OCI-LY1 (cell line): Measurements from ENCODE around the gene CDKN2A.

ENCODE experiments used
- H2AFZ ChIP-seq: fragments of 200-600 bp; sonication (generic), shearing (Covaris generic); 2 replicates; pipeline ENCODE4 v1.6.0; 2014; ENCODE audit warnings: antibody characterized with exemption, mild to moderate bottlenecking, low read length
- H3F3A ChIP-seq: fragments of 200-600 bp; sonication (generic), shearing (Covaris generic); 2 replicates; pipeline ENCODE4 v1.6.0; 2014; ENCODE audit warnings: mild to moderate bottlenecking, antibody characterized with exemption, low read length, moderate library complexity; ENCODE audit not compliant: insufficient read depth
- H3K27ac ChIP-seq: fragments of 200-600 bp; sonication (generic); 2 replicates; pipeline ENCODE4 v1.5.1; 2014; ENCODE audit warnings: low read length, mixed run types, mild to moderate bottlenecking, low read depth; ENCODE audit not compliant: poor library complexity, severe bottlenecking
- H3K27me3 ChIP-seq: fragments of 200-600 bp; sonication (generic); 2 replicates; pipeline ENCODE4 v1.6.0; 2014; ENCODE audit warnings: antibody characterized with exemption, mild to moderate bottlenecking, low read length, moderate library complexity; ENCODE audit not compliant: insufficient read depth
- H3K36me3 ChIP-seq: fragments of 200-600 bp; sonication (generic); 2 replicates; pipeline ENCODE4 v1.6.1; 2014; ENCODE audit warnings: mild to moderate bottlenecking, antibody characterized with exemption, low read length, moderate library complexity, mixed read lengths; ENCODE audit not compliant: insufficient read depth
- H3K4me1 ChIP-seq: fragments of 200-600 bp; sonication (generic); 2 replicates; pipeline ENCODE4 v1.5.1; 2014; ENCODE audit warnings: mild to moderate bottlenecking, low read length, moderate library complexity; ENCODE audit not compliant: insufficient read depth, severe bottlenecking
- H3K4me2 ChIP-seq: fragments of 200-600 bp; sonication (generic), shearing (Covaris generic); 2 replicates; pipeline ENCODE4 v1.6.1; 2014; ENCODE audit warnings: low read length
- H3K4me3 ChIP-seq: fragments of 200-600 bp; sonication (generic); 2 replicates; pipeline ENCODE4 v1.5.1; 2014; ENCODE audit warnings: low read length, low read depth, mild to moderate bottlenecking, mixed read lengths; ENCODE audit not compliant: poor library complexity, severe bottlenecking
- H3K79me2 ChIP-seq: fragments of 200-600 bp; shearing (Covaris generic); 2 replicates; pipeline ENCODE4 v1.6.1; 2016; ENCODE audit warnings: mixed run types, low read length, mixed read lengths; ENCODE audit not compliant: insufficient read depth
- H3K9ac ChIP-seq: fragments of 200-600 bp; sonication (generic), shearing (Covaris generic); 2 replicates; pipeline ENCODE4 v1.6.1; 2014; ENCODE audit warnings: mild to moderate bottlenecking, low read length, mixed read lengths
- H3K9me2 ChIP-seq: fragments of 200-600 bp; sonication (generic), shearing (Covaris generic); 2 replicates; pipeline ENCODE4 v1.6.1; 2014; ENCODE audit warnings: low read depth, mild to moderate bottlenecking, low read length, mixed read lengths
- H3K9me3 ChIP-seq: fragments of 200-600 bp; shearing (Covaris generic); 2 replicates; pipeline ENCODE4 v1.6.1; 2014; ENCODE audit warnings: low read length, mixed read lengths
- H4K20me1 ChIP-seq: fragments of 200-600 bp; sonication (generic), shearing (Covaris generic); 2 replicates; pipeline ENCODE4 v1.6.0; 2016; ENCODE audit warnings: mild to moderate bottlenecking, low read length; ENCODE audit not compliant: insufficient read depth
- CTCF ChIP-seq: fragments of 200-600 bp; sonication (generic), shearing (Covaris generic); IDR thresholded peaks from 2 replicates; pipeline ENCODE4 v1.5.1; 2017; ENCODE audit warnings: mild to moderate bottlenecking, antibody characterized with exemption, low read length, moderate library complexity, mixed read lengths
- EZH2 ChIP-seq: fragments of 200-600 bp; sonication (generic), shearing (Covaris generic); IDR thresholded peaks from 2 replicates; pipeline ENCODE4 v1.8.0; 2017; ENCODE audit warnings: borderline replicate concordance, mixed run types, mild to moderate bottlenecking, antibody characterized with exemption, low read length, moderate library complexity, mixed read lengths

The CDKN2A gene

GRCh38 chr9:21967169-21967568 is 27.0 kb downstream of the CDKN2A start:
- Histone ChIP-seq H4K20me1 (no peaks in the 10 kb centered on the region), H3F3A (no peaks in the 10 kb centered on the region), H3K79me2 (peaks cover 7% of the 10 kb centered on the region; the same call in 1 of the 2 replicates), H3K9me2 (no peaks in the 10 kb centered on the region), H3K4me1 (peaks cover 17% of the 10 kb centered on the region), H3K4me3 (no peak overlapping the region), H3K4me2 (no peak overlapping the region), H3K9me3 (no peaks in the 10 kb centered on the region; the same call in 1 of the 2 replicates), H3K27me3 (no peaks in the 10 kb centered on the region), H3K27ac (no peak overlapping the region), H3K36me3 (peaks cover 52% of the 10 kb centered on the region), H2AFZ (no peak overlapping the region), H3K9ac (no peak overlapping the region)
- no peak for TF ChIP-seq EZH2
- no peak for TF ChIP-seq CTCF

GRCh38 chr9:21966140-21966851 is 27.9 kb downstream of the CDKN2A start:
- no peak overlapping the region for H3K9ac ChIP-seq
- H3K27ac ChIP-seq: peak overlapping the region; percentile 66
- no peak overlapping the region for H2AFZ ChIP-seq
- H3K9me3 ChIP-seq: no peaks in the 10 kb centered on the region; the same call in 1 of the 2 replicates
- H3K27me3 ChIP-seq: no peaks in the 10 kb centered on the region
- no peaks in the 10 kb centered on the region for H3F3A ChIP-seq
- TF ChIP-seq EZH2 (no peak), CTCF (no peak)
- H3K4me1 ChIP-seq: peaks cover 17% of the 10 kb centered on the region
- H3K79me2 ChIP-seq: no peaks in the 10 kb centered on the region
- H3K4me2 ChIP-seq: peak overlapping the region; percentile 77
- no peaks in the 10 kb centered on the region for H3K9me2 ChIP-seq
- H3K4me3 ChIP-seq: no peak overlapping the region
- no peaks in the 10 kb centered on the region for H4K20me1 ChIP-seq
- peaks cover 46% of the 10 kb centered on the region for H3K36me3 ChIP-seq

GRCh38 chr9:21965401-21965951 is 28.7 kb downstream of the CDKN2A start:
- Histone ChIP-seq H4K20me1 (no peaks in the 10 kb centered on the region), H3K4me1 (peaks cover 17% of the 10 kb centered on the region), H3K9ac (peak overlapping the region; percentile 63), H3K4me3 (peak overlapping the region; percentile 54), H2AFZ (no peak overlapping the region), H3K9me2 (no peaks in the 10 kb centered on the region), H3K27ac (peak overlapping the region; percentile 66), H3K27me3 (no peaks in the 10 kb centered on the region), H3K79me2 (no peaks in the 10 kb centered on the region), H3K36me3 (peaks cover 38% of the 10 kb centered on the region), H3F3A (no peaks in the 10 kb centered on the region), H3K9me3 (no peaks in the 10 kb centered on the region; the same call in 1 of the 2 replicates), H3K4me2 (peak overlapping the region; percentile 77)
- TF ChIP-seq CTCF (peak; percentile 69), EZH2 (no peak)
